C4-2B (cell line): ENCODE results near the gene FAM234B.

Experiments used
- ZFX ChIP-seq: fragments of 450-650 bp; IDR thresholded peaks from 2 replicates; pipeline ENCODE4 v1.6.1; 2017
- TF ChIP-seq, protein P1 (sequence below): fragments of 450-650 bp; conservative IDR thresholded peaks from 2 replicates; pipeline ENCODE4 v1.5.1; 2017; ENCODE audit warnings: mild to moderate bottlenecking

- TF ChIP-seq, protein P1, sequence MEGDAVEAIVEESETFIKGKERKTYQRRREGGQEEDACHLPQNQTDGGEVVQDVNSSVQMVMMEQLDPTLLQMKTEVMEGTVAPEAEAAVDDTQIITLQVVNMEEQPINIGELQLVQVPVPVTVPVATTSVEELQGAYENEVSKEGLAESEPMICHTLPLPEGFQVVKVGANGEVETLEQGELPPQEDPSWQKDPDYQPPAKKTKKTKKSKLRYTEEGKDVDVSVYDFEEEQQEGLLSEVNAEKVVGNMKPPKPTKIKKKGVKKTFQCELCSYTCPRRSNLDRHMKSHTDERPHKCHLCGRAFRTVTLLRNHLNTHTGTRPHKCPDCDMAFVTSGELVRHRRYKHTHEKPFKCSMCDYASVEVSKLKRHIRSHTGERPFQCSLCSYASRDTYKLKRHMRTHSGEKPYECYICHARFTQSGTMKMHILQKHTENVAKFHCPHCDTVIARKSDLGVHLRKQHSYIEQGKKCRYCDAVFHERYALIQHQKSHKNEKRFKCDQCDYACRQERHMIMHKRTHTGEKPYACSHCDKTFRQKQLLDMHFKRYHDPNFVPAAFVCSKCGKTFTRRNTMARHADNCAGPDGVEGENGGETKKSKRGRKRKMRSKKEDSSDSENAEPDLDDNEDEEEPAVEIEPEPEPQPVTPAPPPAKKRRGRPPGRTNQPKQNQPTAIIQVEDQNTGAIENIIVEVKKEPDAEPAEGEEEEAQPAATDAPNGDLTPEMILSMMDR, result no peak
- no peak for TF ChIP-seq ZFX
Observed at GRCh38 chr12:13130981-13131380, 86.8 kb downstream of the FAM234B start.
